ENCODE results near the gene OR1L8. TPM values are rescaled to one million over a fixed set of nuclear protein-coding genes. Genes with fewer than 3 reads are reported as not detected.
"Not testable (repeated sequence)": the region's sequence is repeated elsewhere in the genome, so short reads cannot be mapped to it uniquely, and the experiment has no call there.

Gene OR1L8
- 0.33 TPM for polyA plus RNA-seq (2013)

GRCh38 chr9:122583284-122583683 is at the start of gene OR1L8:
OR1L8 (minus strand) TSS chr9:122583384; CDS start chr9:122568477, 14,907 bp downstream.
- H3K36me3 ChIP-seq (ENCODE audit: control insufficient read depth in 4 of 4, insufficient read depth in 4 of 4, low read length in 3 of 4); DNase-seq; H3K27me3 ChIP-seq (replicated peaks in 2 of 5; ENCODE audit: control insufficient read depth in 4 of 5, insufficient read depth in 5 of 5, low read length in 4 of 5); H3K27ac ChIP-seq (ENCODE audit: insufficient read depth in 1 of 2, low read depth in 1 of 2, low read length in 2 of 2, poor library complexity in 1 of 2, severe bottlenecking in 2 of 2); H3K9me3 ChIP-seq (ENCODE audit: control extremely low read depth in 1 of 5, control insufficient read depth in 4 of 5, insufficient read depth in 2 of 5, low read depth in 1 of 5, low read length in 4 of 5); H3K4me3 ChIP-seq (ENCODE audit: control insufficient read depth in 1 of 7, extremely low read depth in 1 of 7, insufficient read depth in 4 of 7, low read depth in 2 of 7, low read length in 6 of 7); POLR2A ChIA-PET; CTCF ChIA-PET; H3K4me1 ChIP-seq (ENCODE audit: control extremely low read depth in 1 of 4, control insufficient read depth in 4 of 4, insufficient read depth in 4 of 4, low read length in 3 of 4): not testable (repeated sequence)
- WGBS (ENCODE audit: insufficient coverage): 100% methylated on average over 1 of the region's 8 CpGs

GRCh38 chr9:122619996-122620395 is 36.8 kb upstream of the OR1L8 start:
- H3K4me3 ChIP-seq (ENCODE audit: control insufficient read depth in 1 of 7, extremely low read depth in 1 of 7, insufficient read depth in 4 of 7, low read depth in 2 of 7, low read length in 6 of 7): no peak overlapping the region
- no peak for DNase-seq
- no peaks in the 10 kb centered on the region for H3K4me1 ChIP-seq (ENCODE audit: control extremely low read depth in 1 of 4, control insufficient read depth in 4 of 4, insufficient read depth in 4 of 4, low read length in 3 of 4)
- CTCF ChIA-PET: no interaction called here
- H3K27me3 ChIP-seq (replicated peaks in 2 of 5; ENCODE audit: control insufficient read depth in 4 of 5, insufficient read depth in 5 of 5, low read length in 4 of 5): no peaks in the 10 kb centered on the region
- H3K9me3 ChIP-seq (ENCODE audit: control extremely low read depth in 1 of 5, control insufficient read depth in 4 of 5, insufficient read depth in 2 of 5, low read depth in 1 of 5, low read length in 4 of 5): no peaks in the 10 kb centered on the region
- H3K36me3 ChIP-seq (ENCODE audit: control insufficient read depth in 4 of 4, insufficient read depth in 4 of 4, low read length in 3 of 4): no peaks in the 10 kb centered on the region
- WGBS (ENCODE audit: insufficient coverage): 82% methylated on average over 5 of the region's 7 CpGs
- no peak overlapping the region for H3K27ac ChIP-seq (ENCODE audit: insufficient read depth in 1 of 2, low read depth in 1 of 2, low read length in 2 of 2, poor library complexity in 1 of 2, severe bottlenecking in 2 of 2)
- POLR2A ChIA-PET: no interaction called here

- H3K27me3 ChIP-seq (replicated peaks in 2 of 5; ENCODE audit: control insufficient read depth in 4 of 5, insufficient read depth in 5 of 5, low read length in 4 of 5): no peaks in the 10 kb centered on the region
- no peaks in the 10 kb centered on the region for H3K4me1 ChIP-seq (ENCODE audit: control extremely low read depth in 1 of 4, control insufficient read depth in 4 of 4, insufficient read depth in 4 of 4, low read length in 3 of 4)
- no peak for DNase-seq
- H3K9me3 ChIP-seq (ENCODE audit: control extremely low read depth in 1 of 5, control insufficient read depth in 4 of 5, insufficient read depth in 2 of 5, low read depth in 1 of 5, low read length in 4 of 5): no peaks in the 10 kb centered on the region
- CTCF ChIA-PET: no interaction called here
- no CpG with 5 or more reads among the region's 1 CpG for WGBS (ENCODE audit: insufficient coverage)
- no peaks in the 10 kb centered on the region for H3K36me3 ChIP-seq (ENCODE audit: control insufficient read depth in 4 of 4, insufficient read depth in 4 of 4, low read length in 3 of 4)
- H3K27ac ChIP-seq (ENCODE audit: insufficient read depth in 1 of 2, low read depth in 1 of 2, low read length in 2 of 2, poor library complexity in 1 of 2, severe bottlenecking in 2 of 2): no peak within 1 kb of the TSS
- H3K4me3 ChIP-seq (ENCODE audit: control insufficient read depth in 1 of 7, extremely low read depth in 1 of 7, insufficient read depth in 4 of 7, low read depth in 2 of 7, low read length in 6 of 7): no peak within 1 kb of the TSS
- POLR2A ChIA-PET: no interaction called here
Observed at GRCh38 chr9:122614362-122614761, 31.2 kb upstream of the OR1L8 start, which contains the start of gene OR1Q1. OR1Q1 (plus strand) TSS chr9:122614738; CDS start chr9:122614738, 0 bp downstream.

- no peak for DNase-seq
- CTCF ChIA-PET: no interaction called here
- no peaks in the 10 kb centered on the region for H3K27me3 ChIP-seq (replicated peaks in 2 of 5; ENCODE audit: control insufficient read depth in 4 of 5, insufficient read depth in 5 of 5, low read length in 4 of 5)
- 88% methylated on average over 4 of the region's 4 CpGs for WGBS (ENCODE audit: insufficient coverage)
- no peaks in the 10 kb centered on the region for H3K9me3 ChIP-seq (ENCODE audit: control extremely low read depth in 1 of 5, control insufficient read depth in 4 of 5, insufficient read depth in 2 of 5, low read depth in 1 of 5, low read length in 4 of 5)
- H3K4me3 ChIP-seq (ENCODE audit: control insufficient read depth in 1 of 7, extremely low read depth in 1 of 7, insufficient read depth in 4 of 7, low read depth in 2 of 7, low read length in 6 of 7): no peak overlapping the region
- POLR2A ChIA-PET: no interaction called here
- no peaks in the 10 kb centered on the region for H3K4me1 ChIP-seq (ENCODE audit: control extremely low read depth in 1 of 4, control insufficient read depth in 4 of 4, insufficient read depth in 4 of 4, low read length in 3 of 4)
- H3K36me3 ChIP-seq (ENCODE audit: control insufficient read depth in 4 of 4, insufficient read depth in 4 of 4, low read length in 3 of 4): no peaks in the 10 kb centered on the region
- H3K27ac ChIP-seq (ENCODE audit: insufficient read depth in 1 of 2, low read depth in 1 of 2, low read length in 2 of 2, poor library complexity in 1 of 2, severe bottlenecking in 2 of 2): no peak overlapping the region
Observed at GRCh38 chr9:122609804-122610203, 26.6 kb upstream of the OR1L8 start.

- ChIA-PET POLR2A (no interaction called here), CTCF (no interaction called here)
- no CpG with 5 or more reads among the region's 1 CpG for WGBS (ENCODE audit: insufficient coverage)
- Histone ChIP-seq H3K4me1 (ENCODE audit: control extremely low read depth in 1 of 4, control insufficient read depth in 4 of 4, insufficient read depth in 4 of 4, low read length in 3 of 4) (no peaks in the 10 kb centered on the region), H3K9me3 (ENCODE audit: control extremely low read depth in 1 of 5, control insufficient read depth in 4 of 5, insufficient read depth in 2 of 5, low read depth in 1 of 5, low read length in 4 of 5) (peaks cover 0 to 3% (median 3%) of the 10 kb centered on the region in 5 experiments), H3K4me3 (ENCODE audit: control insufficient read depth in 1 of 7, extremely low read depth in 1 of 7, insufficient read depth in 4 of 7, low read depth in 2 of 7, low read length in 6 of 7) (no peak overlapping the region), H3K36me3 (ENCODE audit: control insufficient read depth in 4 of 4, insufficient read depth in 4 of 4, low read length in 3 of 4) (no peaks in the 10 kb centered on the region), H3K27ac (ENCODE audit: insufficient read depth in 1 of 2, low read depth in 1 of 2, low read length in 2 of 2, poor library complexity in 1 of 2, severe bottlenecking in 2 of 2) (no peak overlapping the region), H3K27me3 (replicated peaks in 2 of 5; ENCODE audit: control insufficient read depth in 4 of 5, insufficient read depth in 5 of 5, low read length in 4 of 5) (no peaks in the 10 kb centered on the region)
- DNase-seq: no peak
Observed at GRCh38 chr9:122606587-122606986, 23.4 kb upstream of the OR1L8 start.

GRCh38 chr9:122605691-122606090 is 22.5 kb upstream of the OR1L8 start:
- H3K36me3 ChIP-seq (ENCODE audit: control insufficient read depth in 4 of 4, insufficient read depth in 4 of 4, low read length in 3 of 4): no peaks in the 10 kb centered on the region
- no peaks in the 10 kb centered on the region for H3K4me1 ChIP-seq (ENCODE audit: control extremely low read depth in 1 of 4, control insufficient read depth in 4 of 4, insufficient read depth in 4 of 4, low read length in 3 of 4)
- CTCF ChIA-PET: no interaction called here
- no peak for DNase-seq
- no peak overlapping the region for H3K4me3 ChIP-seq (ENCODE audit: control insufficient read depth in 1 of 7, extremely low read depth in 1 of 7, insufficient read depth in 4 of 7, low read depth in 2 of 7, low read length in 6 of 7)
- POLR2A ChIA-PET: no interaction called here
- H3K27ac ChIP-seq (ENCODE audit: insufficient read depth in 1 of 2, low read depth in 1 of 2, low read length in 2 of 2, poor library complexity in 1 of 2, severe bottlenecking in 2 of 2): no peak overlapping the region
- H3K9me3 ChIP-seq (ENCODE audit: control extremely low read depth in 1 of 5, control insufficient read depth in 4 of 5, insufficient read depth in 2 of 5, low read depth in 1 of 5, low read length in 4 of 5): peaks cover 0 to 6% (median 3%) of the 10 kb centered on the region in 5 experiments
- no CpG with 5 or more reads among the region's 1 CpG for WGBS (ENCODE audit: insufficient coverage)
- no peaks in the 10 kb centered on the region for H3K27me3 ChIP-seq (replicated peaks in 2 of 5; ENCODE audit: control insufficient read depth in 4 of 5, insufficient read depth in 5 of 5, low read length in 4 of 5)

GRCh38 chr9:122580360-122580759 is 2.8 kb downstream of the OR1L8 start:
- no peaks in the 10 kb centered on the region for H3K36me3 ChIP-seq (ENCODE audit: control insufficient read depth in 4 of 4, insufficient read depth in 4 of 4, low read length in 3 of 4)
- H3K4me3 ChIP-seq (ENCODE audit: control insufficient read depth in 1 of 7, extremely low read depth in 1 of 7, insufficient read depth in 4 of 7, low read depth in 2 of 7, low read length in 6 of 7): no peak overlapping the region
- ChIA-PET POLR2A (no interaction called here), CTCF (no interaction called here)
- no peak overlapping the region for H3K27ac ChIP-seq (ENCODE audit: insufficient read depth in 1 of 2, low read depth in 1 of 2, low read length in 2 of 2, poor library complexity in 1 of 2, severe bottlenecking in 2 of 2)
- DNase-seq: no peak
- H3K27me3 ChIP-seq (replicated peaks in 2 of 5; ENCODE audit: control insufficient read depth in 4 of 5, insufficient read depth in 5 of 5, low read length in 4 of 5): no peaks in the 10 kb centered on the region
- 100% methylated on average over 1 of the region's 3 CpGs for WGBS (ENCODE audit: insufficient coverage)
- no peaks in the 10 kb centered on the region for H3K4me1 ChIP-seq (ENCODE audit: control extremely low read depth in 1 of 4, control insufficient read depth in 4 of 4, insufficient read depth in 4 of 4, low read length in 3 of 4)
- peaks cover 0 to 7% (median 0%) of the 10 kb centered on the region in 5 experiments for H3K9me3 ChIP-seq (ENCODE audit: control extremely low read depth in 1 of 5, control insufficient read depth in 4 of 5, insufficient read depth in 2 of 5, low read depth in 1 of 5, low read length in 4 of 5)
